Activated CD4-positive, CD25-positive, alpha-beta regulatory T cell treated with anti-CD3 and anti-CD28 coated beads, Interleukin-2, amount 50 U/mL, for 24 hours (primary cell): ENCODE data around the gene ACTBL2.

Experiments used
- ATAC-seq, 2 donors: fragments of 150-1000 bp; cut with Tn5 transposase; one replicate each; pipeline ENCODE4 v1.10.0; 2021; ENCODE audit warnings: mild to moderate bottlenecking in 1 of 2, moderate library complexity in 1 of 2

The ACTBL2 gene

DNA sequence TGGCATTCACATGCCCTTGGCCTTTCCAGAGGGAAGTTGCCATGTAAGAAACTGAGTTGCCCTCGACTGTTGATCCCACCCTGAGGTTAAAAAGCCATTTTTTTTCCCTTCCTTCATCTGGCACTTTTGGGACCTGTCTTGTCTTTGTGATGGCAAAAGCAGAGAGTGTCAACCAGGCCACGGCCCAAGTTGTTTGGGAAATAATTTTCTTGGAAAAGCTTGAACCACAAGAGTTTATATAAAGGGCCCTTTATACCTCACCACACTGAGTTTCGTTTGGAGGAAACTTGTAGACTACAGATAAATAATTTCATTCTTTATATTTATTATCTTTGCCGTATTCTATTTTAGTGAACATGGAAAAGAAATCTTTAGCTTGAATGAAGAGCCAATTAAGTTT lies 34.3 kb downstream of the ACTBL2 start:
- no peak for ATAC-seq

DNA sequence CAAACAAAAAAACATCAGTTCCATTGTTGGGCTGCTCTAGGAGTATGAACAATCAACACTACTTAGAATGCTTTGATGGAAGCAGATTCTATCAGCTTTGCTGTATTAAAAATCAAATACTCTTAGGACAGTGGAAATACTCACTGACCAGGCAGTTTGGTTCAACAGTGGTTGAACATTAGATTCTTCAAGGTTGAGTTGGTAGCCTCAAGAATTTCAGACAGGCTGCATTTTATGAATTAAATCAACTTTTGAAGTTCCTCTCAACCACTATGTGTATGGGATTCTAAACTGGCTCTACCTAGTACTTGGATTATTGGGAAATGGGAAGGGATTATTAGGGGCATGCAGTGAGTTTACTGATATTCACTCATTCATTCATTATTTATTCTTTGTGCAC lies 35.0 kb downstream of the ACTBL2 start:
- no peak for ATAC-seq

DNA sequence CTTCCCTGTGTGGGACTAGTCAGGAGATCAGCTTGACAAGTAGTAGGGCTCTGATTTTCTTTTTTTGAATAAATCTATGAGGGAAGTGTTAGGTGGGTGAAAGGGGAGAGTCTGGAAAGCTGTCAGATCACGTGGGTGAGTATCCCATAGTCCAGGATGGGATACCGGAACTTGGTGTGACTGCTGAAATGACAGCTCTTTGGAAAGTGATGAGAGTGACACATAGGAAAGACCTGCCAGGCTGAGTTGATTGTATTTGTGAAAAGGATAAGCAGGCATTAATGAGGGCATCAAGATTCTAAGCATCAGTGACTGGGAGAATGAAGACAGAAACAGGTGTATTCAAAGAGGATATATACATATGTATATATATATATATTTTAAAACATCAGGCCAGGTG lies 35.6 kb downstream of the ACTBL2 start:
- no peak for ATAC-seq

DNA sequence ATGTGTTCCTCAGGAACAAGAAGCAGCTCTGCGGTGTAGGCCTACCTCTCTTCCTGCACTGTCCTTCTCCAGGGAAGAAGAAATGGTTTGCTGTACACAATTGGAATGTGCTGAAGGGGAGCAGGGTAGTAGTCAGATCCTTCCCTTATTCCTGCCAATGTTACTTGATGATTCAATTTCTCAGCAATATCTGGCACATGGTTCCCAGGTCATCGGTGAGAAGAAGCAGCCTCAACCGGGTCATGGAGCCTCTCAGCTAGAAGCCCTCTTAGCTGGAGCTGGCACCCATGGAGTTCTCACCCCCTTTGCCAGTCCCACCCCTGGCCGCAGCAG lies 36.9 kb downstream of the ACTBL2 start:
- no peak for ATAC-seq

DNA sequence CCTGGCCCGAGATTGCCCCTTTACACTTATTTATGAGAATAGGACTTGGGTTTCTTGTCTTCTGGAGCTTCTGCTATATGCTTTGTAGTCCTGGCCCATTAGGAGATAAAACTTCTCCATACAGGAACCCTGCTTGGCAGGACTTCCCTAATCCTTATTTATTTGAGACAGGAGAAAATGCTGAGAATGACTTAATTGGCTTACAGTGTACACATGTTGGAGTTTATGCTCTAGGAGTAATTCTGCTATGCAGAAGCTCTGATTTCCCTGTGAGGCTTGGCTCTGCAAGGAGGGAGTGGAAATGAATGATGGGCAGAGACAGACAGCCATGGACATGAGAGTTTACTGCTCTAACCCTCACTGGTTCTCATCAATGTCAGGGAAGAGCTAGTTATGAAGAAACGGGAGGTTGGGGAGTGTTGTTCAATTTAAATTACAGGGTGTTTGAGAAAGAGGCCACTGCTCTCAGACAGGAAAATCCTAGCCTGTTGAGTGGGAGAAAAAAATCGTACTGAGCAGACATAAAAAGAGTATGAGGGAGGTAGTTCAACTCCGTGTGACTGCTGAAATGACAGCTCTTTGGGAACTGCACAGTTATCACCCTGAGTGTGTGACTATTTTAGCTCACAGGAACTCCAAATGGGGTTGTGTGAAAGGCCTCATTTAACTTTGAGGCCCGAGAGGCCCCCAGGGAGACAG lies 37.5 kb downstream of the ACTBL2 start:
- no peak for ATAC-seq

DNA sequence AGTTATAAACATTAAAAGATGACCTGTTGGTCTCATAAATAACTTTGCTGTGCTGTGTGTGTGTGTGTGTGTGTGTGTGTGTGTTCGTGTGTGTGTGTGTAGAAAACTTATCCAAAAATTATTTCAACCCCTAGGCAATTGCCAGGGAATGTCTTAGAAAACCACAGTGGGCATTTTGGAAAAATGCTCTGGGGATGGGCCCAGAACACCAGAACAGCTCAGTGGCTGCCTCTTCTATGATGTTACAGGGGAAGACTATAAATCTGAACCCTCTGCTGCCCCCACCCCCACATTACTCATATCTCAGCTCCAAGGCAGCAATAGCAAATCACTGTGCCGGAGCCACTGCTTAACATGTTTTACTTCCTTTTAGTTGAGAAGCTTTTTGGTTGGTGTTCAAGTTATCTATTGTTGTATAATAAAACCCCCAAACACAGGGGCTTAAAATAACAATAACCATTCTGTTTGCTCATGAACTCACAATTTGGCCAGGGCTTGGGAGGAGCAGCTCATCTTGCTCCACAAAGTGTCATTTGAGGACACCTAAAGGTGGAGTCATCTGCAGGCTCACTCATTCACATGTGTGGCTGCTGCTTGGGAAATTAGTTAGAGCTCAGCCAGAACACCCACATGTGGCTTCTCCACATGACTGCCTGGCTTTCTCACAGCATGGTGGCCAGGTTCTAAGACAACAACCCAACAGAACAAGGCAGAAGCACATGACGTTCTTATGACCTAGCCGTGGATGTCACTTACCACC lies 40.4 kb downstream of the ACTBL2 start:
- no peak for ATAC-seq

DNA sequence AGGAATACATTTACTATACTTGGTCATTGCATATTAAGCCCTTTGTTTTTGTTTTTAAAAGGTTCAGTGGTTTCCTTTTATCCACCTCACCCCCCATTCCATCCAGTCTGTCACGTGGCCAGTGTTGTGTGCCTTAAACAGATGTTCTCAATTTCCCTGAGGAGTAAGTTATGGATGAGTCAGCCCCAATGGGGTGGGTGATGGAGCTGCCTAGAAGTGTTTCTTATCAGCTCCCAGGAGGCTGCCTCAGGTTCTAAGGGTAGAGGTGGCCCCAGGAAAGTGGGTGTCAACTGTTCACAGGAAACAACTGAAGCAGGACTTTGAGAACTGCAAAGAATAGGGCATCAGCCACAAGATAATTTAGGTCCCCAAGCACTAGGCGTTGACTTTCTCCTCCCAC lies 41.1 kb downstream of the ACTBL2 start:
- no peak for ATAC-seq

DNA sequence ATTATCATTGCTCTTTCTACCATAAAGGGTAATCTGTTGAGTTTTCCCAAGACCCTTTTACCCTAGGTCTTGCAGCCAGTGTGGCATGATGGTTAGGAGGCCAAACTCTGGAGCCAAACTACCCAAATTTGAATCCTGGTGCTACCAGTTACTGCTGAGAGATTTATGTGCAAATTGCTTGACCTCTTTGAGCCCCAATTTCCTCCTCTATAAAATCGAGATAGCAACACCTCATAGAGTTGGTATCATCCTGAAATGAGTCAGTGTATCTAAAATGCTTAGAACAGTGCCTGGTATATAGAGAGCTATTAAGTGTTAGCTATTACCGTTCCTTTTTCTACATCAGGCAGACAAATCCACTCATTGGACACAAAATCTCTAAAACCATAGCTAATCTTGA lies 43.0 kb downstream of the ACTBL2 start:
- ATAC-seq, result no peak

DNA sequence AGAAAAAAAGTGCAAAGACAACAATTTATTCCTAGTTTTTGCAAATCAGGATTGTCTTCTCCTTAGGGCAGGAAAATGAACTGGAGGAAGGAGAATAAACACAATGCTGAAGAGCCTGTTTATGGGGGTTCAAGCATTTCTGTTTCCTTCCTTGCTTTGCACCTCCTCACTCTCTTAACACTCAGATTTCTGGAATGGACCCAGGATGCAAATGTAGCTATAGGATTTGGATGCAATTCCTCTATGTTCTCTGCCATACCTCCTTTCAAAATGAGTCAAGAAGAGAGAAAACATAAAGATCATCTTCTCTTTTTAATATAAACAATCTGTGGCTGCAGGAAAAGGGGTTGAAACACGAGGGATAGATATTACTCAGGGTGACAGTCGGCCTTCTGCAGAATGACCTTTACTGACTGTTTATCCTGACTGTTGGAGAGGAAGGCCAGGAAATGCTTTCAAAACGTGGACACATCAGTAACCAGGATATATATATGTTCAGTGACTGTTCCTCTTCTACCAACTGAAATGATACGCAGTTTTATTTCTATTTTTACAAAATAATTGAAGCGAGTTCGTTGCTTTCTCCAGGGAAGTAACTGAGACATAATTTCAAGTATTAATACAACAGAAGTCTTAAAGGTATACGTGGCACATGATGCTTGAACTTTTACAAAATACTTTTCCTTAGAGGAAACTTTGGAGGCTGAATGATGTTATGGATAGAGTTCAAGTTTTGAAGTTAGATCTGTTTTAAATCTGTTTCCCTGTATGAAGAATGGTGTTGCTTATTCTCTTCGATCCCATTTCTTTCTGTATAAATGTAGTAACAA lies 44.4 kb downstream of the ACTBL2 start:
- no peak for ATAC-seq

DNA sequence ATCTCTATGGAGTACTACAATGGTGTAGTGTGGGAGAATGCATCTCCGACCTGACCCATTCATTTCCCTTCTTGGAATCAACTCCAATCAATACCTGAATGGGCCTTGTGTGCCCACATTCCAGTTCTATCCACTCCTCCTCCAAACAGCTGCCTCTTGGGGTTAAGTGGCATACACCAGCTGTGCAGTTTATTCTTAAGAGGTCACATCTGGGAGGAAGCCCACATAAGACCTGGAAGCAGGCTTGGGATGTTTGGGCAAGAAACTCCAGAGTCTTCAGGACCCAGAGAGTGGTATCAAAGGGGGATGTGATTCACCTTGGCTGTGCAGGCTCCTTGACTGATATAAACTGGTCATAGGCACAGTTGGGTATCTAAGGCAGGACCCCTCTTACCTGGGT lies 46.0 kb downstream of the ACTBL2 start:
- ATAC-seq, result no peak

DNA sequence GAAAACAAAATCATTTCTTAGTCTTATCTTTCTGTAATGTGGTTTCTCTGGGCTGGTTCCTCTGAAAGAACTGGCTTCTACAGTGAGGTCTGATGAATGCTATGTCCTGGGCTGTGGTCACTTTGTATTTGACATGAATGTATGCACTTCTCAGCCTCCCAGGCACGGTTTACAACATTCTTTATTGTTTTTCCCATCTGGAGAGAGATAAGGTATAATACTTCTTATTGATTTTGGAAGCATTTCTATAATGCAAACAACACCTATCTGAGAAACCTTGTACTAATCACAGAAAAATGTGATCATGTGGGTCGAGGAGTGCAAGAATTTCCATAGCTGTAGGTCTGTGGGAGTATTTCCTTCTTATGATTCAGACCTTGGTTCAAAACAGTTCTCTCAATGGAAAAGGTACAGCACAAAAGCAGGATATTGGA lies 46.9 kb downstream of the ACTBL2 start:
- no peak for ATAC-seq

DNA sequence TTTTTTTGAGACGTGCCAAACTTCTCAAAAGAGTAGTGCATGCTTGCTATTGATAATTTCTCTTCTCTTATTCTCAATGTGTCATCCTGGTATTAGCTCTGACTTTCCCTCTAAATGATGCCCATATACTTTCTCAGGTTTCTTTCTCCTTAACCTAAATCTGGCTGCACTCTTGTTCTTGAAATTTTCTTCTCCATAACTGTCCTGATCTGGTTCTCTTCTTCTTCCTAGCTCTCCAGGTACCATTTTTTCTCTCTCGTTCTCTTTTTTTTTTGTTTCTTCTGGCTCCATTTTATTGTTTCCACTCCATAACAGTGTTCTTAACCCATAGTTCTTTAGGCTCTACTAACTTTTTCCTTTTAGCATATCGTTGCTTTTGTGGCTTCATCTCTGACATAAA lies 47.9 kb downstream of the ACTBL2 start:
- no peak for ATAC-seq

DNA sequence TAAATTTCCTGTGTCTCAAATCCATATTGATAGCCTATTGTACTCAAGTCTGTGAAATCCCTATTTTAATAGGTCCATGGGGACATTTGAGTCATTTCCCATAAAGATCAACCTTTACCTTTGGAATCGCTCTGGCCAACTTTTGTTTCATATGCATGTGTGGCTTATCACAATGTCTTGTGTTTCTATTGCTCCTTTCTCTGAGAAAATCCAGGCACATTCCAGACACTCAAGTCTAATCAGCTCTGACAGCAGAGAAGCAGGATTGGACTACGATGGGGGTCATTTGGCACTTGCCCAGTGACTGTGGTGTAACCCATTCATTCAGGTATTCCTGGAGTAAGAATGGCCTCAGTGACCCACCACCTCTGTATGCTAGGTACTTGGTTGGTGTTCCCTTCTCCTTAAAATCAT lies 48.4 kb downstream of the ACTBL2 start:
- no peak for ATAC-seq

DNA sequence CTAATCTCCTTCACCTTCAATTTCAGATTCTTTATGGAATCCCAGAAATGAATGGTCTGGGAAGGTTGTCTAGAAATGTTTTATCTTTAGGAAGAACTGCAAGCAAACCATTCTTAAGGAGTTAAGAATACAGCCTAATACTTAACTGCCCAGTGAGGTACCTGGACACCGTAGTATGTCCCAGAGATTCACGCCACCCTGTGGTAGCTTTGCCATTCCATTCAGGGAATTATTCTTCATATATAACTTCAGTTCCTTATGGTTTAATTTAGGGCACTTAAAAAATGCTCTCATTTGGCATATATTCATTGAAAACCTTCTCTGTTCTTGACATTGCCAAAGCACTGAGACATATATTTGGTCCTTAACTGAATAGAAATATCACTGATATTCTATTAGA lies 49.7 kb downstream of the ACTBL2 start:
- ATAC-seq, result no peak

DNA sequence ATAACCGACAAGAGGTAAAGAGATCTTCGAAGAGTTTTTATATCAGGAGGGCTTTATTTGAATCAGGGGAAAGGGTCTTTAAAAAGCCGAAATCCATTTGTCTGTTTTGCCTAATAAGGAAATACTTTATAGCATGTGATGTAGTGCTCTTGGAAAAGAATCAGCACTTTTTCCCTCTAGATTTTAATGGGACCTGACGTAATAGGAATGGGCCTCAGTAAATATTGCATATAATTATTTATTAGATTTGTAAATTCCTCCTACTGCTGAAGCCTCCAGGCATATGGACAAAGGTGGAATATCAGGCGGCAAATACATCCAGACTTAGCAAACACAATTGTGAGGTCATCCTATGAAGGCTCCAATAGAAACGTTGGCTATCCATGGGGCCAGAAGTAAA lies 50.9 kb downstream of the ACTBL2 start:
- no peak for ATAC-seq
